Measurements from ENCODE around the gene RBPJL.
A peak's percentile ranks its signal among the peaks of the same experiment; 100 is the strongest.

RBPJL gene

DNA sequence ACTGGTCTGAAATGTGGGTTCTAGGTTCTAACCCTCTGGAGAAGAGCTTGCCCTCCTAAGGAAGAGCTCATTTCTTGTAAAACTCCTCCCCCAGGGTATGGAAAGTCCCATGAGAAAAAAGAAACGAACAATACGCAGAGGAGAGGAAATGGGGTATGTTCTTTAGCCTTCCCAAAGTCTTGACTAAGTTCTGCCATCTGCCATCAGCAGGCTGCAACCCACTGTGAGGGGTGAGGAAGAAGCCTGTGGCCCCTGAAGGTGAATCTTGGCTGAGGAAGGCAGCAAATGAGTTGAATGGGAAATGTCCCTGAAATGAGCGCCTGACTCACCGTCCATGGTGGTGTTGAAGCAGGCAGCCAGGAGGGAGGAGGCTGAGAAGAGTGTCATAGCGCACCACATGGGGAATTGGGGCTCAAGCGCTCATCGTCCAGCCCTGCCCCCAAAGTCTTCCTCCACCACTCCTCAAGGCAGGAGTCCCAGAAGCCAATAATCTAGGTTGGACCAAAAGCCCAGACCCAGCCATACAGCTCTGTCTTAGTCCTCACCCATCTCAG is 11.8 kb downstream of the RBPJL start:
- Histone ChIP-seq H3K4me2 (ENCODE audit: low read length) (no peak overlapping the region), H3K4me1 (ENCODE audit: control insufficient read depth, low read length) (peaks cover 39% of the 10 kb centered on the region), H3K9me2 (replicated peaks; ENCODE audit: control insufficient read depth, low read length) (no peaks in the 10 kb centered on the region), H3K4me3 (ENCODE audit: low read length) (no peak overlapping the region), H3K9me3 (ENCODE audit: control insufficient read depth, insufficient read depth, low read length) (no peaks in the 10 kb centered on the region), H3K27me3 (ENCODE audit: control insufficient read depth, low read length) (peaks cover 4% of the 10 kb centered on the region; the same call in 1 of the 2 replicates), H3K79me2 (ENCODE audit: control insufficient read depth, low read length) (no peaks in the 10 kb centered on the region), H3K36me3 (ENCODE audit: control insufficient read depth, low read length) (no peaks in the 10 kb centered on the region), H3F3A (ENCODE audit: control insufficient read depth, insufficient read depth) (peaks cover 11% of the 10 kb centered on the region), H3K27ac (ENCODE audit: low read depth, low read length) (no peak overlapping the region), H4K20me1 (ENCODE audit: control insufficient read depth, insufficient read depth, low read depth, low read length) (no peaks in the 10 kb centered on the region)
- TF ChIP-seq EZH2phosphoT487 (IDR thresholded peaks at IDR 0.05; ENCODE audit: borderline replicate concordance, low read length), result no peak
- TF ChIP-seq, protein P1, sequence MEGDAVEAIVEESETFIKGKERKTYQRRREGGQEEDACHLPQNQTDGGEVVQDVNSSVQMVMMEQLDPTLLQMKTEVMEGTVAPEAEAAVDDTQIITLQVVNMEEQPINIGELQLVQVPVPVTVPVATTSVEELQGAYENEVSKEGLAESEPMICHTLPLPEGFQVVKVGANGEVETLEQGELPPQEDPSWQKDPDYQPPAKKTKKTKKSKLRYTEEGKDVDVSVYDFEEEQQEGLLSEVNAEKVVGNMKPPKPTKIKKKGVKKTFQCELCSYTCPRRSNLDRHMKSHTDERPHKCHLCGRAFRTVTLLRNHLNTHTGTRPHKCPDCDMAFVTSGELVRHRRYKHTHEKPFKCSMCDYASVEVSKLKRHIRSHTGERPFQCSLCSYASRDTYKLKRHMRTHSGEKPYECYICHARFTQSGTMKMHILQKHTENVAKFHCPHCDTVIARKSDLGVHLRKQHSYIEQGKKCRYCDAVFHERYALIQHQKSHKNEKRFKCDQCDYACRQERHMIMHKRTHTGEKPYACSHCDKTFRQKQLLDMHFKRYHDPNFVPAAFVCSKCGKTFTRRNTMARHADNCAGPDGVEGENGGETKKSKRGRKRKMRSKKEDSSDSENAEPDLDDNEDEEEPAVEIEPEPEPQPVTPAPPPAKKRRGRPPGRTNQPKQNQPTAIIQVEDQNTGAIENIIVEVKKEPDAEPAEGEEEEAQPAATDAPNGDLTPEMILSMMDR (IDR thresholded peaks at IDR 0.05; ENCODE audit: low read depth, low read length, poor library complexity, severe bottlenecking), result no peak

DNA sequence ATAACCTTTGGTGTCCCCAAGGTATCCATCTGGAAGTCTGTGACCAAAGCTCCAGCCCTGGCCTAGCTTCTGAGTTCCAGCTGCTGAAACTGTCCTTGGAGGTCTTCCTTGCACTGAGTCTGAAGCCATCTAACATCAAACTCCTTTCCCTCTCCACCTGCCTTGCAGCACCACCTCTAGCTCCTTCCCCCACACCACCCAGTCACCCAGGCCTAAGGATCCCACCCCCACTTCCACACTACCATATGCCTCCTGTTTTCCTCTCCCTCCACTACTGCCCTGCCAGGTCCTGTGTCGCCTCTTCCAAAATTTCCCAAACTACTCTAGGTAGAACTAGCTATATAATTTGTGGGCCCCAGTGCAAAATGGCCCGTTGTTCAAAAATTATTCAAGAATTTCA is 12.3 kb downstream of the RBPJL start:
- Histone ChIP-seq H3K27ac (ENCODE audit: low read depth, low read length) (no peak overlapping the region), H3K36me3 (ENCODE audit: control insufficient read depth, low read length) (no peaks in the 10 kb centered on the region), H3K9me2 (replicated peaks; ENCODE audit: control insufficient read depth, low read length) (no peaks in the 10 kb centered on the region), H3K4me1 (ENCODE audit: control insufficient read depth, low read length) (peaks cover 39% of the 10 kb centered on the region), H3K79me2 (ENCODE audit: control insufficient read depth, low read length) (no peaks in the 10 kb centered on the region), H3K9me3 (ENCODE audit: control insufficient read depth, insufficient read depth, low read length) (no peaks in the 10 kb centered on the region), H3K4me3 (ENCODE audit: low read length) (no peak overlapping the region), H3F3A (ENCODE audit: control insufficient read depth, insufficient read depth) (peaks cover 11% of the 10 kb centered on the region), H3K4me2 (ENCODE audit: low read length) (peak overlapping the region; percentile 37; the same call in 1 of the 2 replicates), H3K27me3 (ENCODE audit: control insufficient read depth, low read length) (peaks cover 4% of the 10 kb centered on the region; the same call in 1 of the 2 replicates), H4K20me1 (ENCODE audit: control insufficient read depth, insufficient read depth, low read depth, low read length) (no peaks in the 10 kb centered on the region)
- TF ChIP-seq, protein P1 (IDR thresholded peaks at IDR 0.05; ENCODE audit: low read depth, low read length, poor library complexity, severe bottlenecking), result no peak
- no peak for TF ChIP-seq EZH2phosphoT487 (IDR thresholded peaks at IDR 0.05; ENCODE audit: borderline replicate concordance, low read length)

DNA sequence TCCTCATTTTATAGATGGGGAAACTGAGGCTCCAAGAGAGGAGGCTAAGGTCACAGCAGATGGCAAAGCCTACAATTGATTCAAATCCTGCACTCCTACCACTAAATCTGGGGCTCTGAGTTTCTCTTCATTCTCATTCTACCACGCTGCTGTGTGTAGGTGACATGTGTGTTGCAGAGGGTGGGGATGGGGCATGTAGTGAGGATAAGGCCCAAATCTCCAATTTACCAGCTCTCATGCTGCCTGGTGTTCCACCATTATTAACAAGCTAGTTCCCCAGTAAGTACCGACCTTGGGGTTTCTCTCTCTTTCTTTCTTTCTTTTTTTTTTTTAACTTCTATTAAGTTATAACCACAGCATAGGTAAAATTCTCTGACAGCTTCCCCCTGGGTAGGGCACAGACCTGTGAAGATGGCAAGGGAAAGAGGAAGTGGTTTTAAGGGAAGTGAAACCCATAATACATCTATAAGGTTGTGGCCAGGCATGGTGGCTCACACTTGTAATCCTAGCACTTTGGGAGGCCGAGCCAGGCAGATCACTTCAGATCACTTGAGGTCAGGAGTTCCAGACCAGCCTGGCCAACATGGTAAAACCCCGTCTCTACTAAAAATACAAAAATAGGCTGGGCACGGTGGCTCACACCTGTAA is 14.4 kb downstream of the RBPJL start:
- peak overlapping the region; percentile 39 for H3K4me2 ChIP-seq (ENCODE audit: low read length)
- peaks cover 11% of the 10 kb centered on the region for H3F3A ChIP-seq (ENCODE audit: control insufficient read depth, insufficient read depth)
- peak overlapping the region; percentile 16 for H3K27ac ChIP-seq (ENCODE audit: low read depth, low read length)

More for the DNA sequence above, 14.4 kb downstream of the RBPJL start:
- no peaks in the 10 kb centered on the region for H3K9me2 ChIP-seq (replicated peaks; ENCODE audit: control insufficient read depth, low read length)
- H3K79me2 ChIP-seq (ENCODE audit: control insufficient read depth, low read length), result no peaks in the 10 kb centered on the region
- H4K20me1 ChIP-seq (ENCODE audit: control insufficient read depth, insufficient read depth, low read depth, low read length), result no peaks in the 10 kb centered on the region
- peaks cover 4% of the 10 kb centered on the region; the same call in 1 of the 2 replicates for H3K27me3 ChIP-seq (ENCODE audit: control insufficient read depth, low read length)
- H3K4me3 ChIP-seq (ENCODE audit: low read length), result peak overlapping the region; percentile 8; the same call in 1 of the 2 replicates
- H3K36me3 ChIP-seq (ENCODE audit: control insufficient read depth, low read length), result no peaks in the 10 kb centered on the region
- peaks cover 39% of the 10 kb centered on the region for H3K4me1 ChIP-seq (ENCODE audit: control insufficient read depth, low read length)
- TF ChIP-seq EZH2phosphoT487 (IDR thresholded peaks at IDR 0.05; ENCODE audit: borderline replicate concordance, low read length), result no peak
- TF ChIP-seq, protein P1 (IDR thresholded peaks at IDR 0.05; ENCODE audit: low read depth, low read length, poor library complexity, severe bottlenecking), result no peak
- no peaks in the 10 kb centered on the region for H3K9me3 ChIP-seq (ENCODE audit: control insufficient read depth, insufficient read depth, low read length)

All from DOHH2 (cell line).